CD4-positive, alpha-beta T cell (primary cell): ENCODE data around the gene MRM3. TPM values are rescaled to one million over a fixed set of nuclear protein-coding genes. Genes with fewer than 3 reads are reported as not detected.
"Not testable (repeated sequence)": the region's sequence is repeated elsewhere in the genome, so short reads cannot be mapped to it uniquely, and the experiment has no call there.

Experiments
- ATAC-seq: fragments of 200-7000 bp; cut with Tn5 transposase; one replicate; pipeline ENCODE4 v1.10.0; 2022; ENCODE audit warnings: mild to moderate bottlenecking; ENCODE audit not compliant: poor library complexity
- CTCF ChIA-PET: fragments of 350-600 bp; sonication (Branson Sonifier 250); formaldehyde crosslinking; loops from one replicate; lab custom pipeline; 2021; ENCODE audit warnings: antibody characterized with exemption, inconsistent platforms; lab: Charles Lee
- POLR2A ChIA-PET: fragments of 350-600 bp; sonication (Branson Sonifier 250); formaldehyde crosslinking; loops from one replicate; lab custom pipeline; 2021; ENCODE audit warnings: antibody characterized with exemption, inconsistent platforms; lab: Charles Lee
- DNase-seq, 14 experiments: peaks; one replicate each; pipeline ENCODE4 v3.0.0-alpha.2; 2013 to 2020; ENCODE audit warnings: mixed read lengths in 2 of 14
- H3K27ac ChIP-seq, 2 donors: one replicate each; pipeline versions ENCODE4 v1.5.1 to v1.7.0; 2013; ENCODE audit warnings: low read length in 2 of 2, low read depth in 1 of 2, mild to moderate bottlenecking in 1 of 2
- H3K27me3 ChIP-seq, 2 experiments: 1 replicate in 1 of 2; 2 replicates in 1 of 2; pipeline versions ENCODE4 v1.6.1 to v1.7.0; 2013; ENCODE audit warnings: low read length in 2 of 2, control low read depth in 1 of 2, mild to moderate bottlenecking in 1 of 2, moderate library complexity in 1 of 2; ENCODE audit not compliant: insufficient read depth in 2 of 2, control insufficient read depth in 1 of 2
- H3K36me3 ChIP-seq: one replicate; pipeline ENCODE4 v1.6.1; 2013; ENCODE audit warnings: low read length, control low read depth; ENCODE audit not compliant: insufficient read depth
- H3K4me1 ChIP-seq: one replicate; pipeline ENCODE4 v1.6.1; 2013; ENCODE audit warnings: low read length, control low read depth; ENCODE audit not compliant: insufficient read depth
- H3K4me3 ChIP-seq: one replicate; pipeline ENCODE4 v1.5.1; 2013; ENCODE audit warnings: mild to moderate bottlenecking, low read length, moderate library complexity
- H3K9me3 ChIP-seq, 2 experiments: 1 replicate in 1 of 2; 2 replicates in 1 of 2; pipeline versions ENCODE4 v1.6.1 to v1.7.0; 2013; ENCODE audit warnings: low read length in 2 of 2, mild to moderate bottlenecking in 2 of 2, control low read depth in 1 of 2, moderate library complexity in 1 of 2; ENCODE audit not compliant: control insufficient read depth in 1 of 2, insufficient read depth in 1 of 2
- H3K27ac Mint-ChIP-seq: one replicate; pipeline ENCODE4 v1.8.0; 2020; ENCODE audit warnings: mixed read lengths
- H3K27me3 Mint-ChIP-seq: one replicate; pipeline ENCODE4 v1.8.0; 2021; ENCODE audit warnings: mixed read lengths
- H3K36me3 Mint-ChIP-seq: one replicate; pipeline ENCODE4 v1.8.0; 2021; ENCODE audit warnings: low read depth, mixed read lengths
- H3K4me1 Mint-ChIP-seq: one replicate; pipeline ENCODE4 v1.8.0; 2021; ENCODE audit warnings: low read depth, mixed read lengths
- H3K4me3 Mint-ChIP-seq: one replicate; pipeline ENCODE4 v1.8.0; 2020; ENCODE audit warnings: mild to moderate bottlenecking, mixed read lengths
- H3K9me3 Mint-ChIP-seq: one replicate; pipeline ENCODE4 v1.8.0; 2020; ENCODE audit warnings: mixed read lengths
- CTCF ChIP-seq: fragments of 200-600 bp; IDR thresholded peaks from one replicate; pipeline ENCODE4 v1.8.0; 2022; ENCODE audit warnings: antibody characterized with exemption, mild to moderate bottlenecking
- intact Hi-C, 2 experiments: fragments of 100-400 bp; cut with DNase I in 1 of 2; cut with micrococcal nuclease in 1 of 2; formaldehyde crosslinking; loops; one replicate each; pipeline versions ENCODE4 v1.15.1 to v1.9.0; 2023 to 2025; cut with DNase I, micrococcal nuclease
- total RNA-seq, 174 experiments: library from RNA in 2 of 174; stranded (reverse) in 2 of 174; gene quantifications; one replicate each; pipeline ENCODE4 v1.2.3 and lab custom pipeline; 2021 to 2026

The MRM3 gene
- total RNA-seq, 2 experiments from 2014 or later, result 40.8 to 44.1 TPM

GRCh38 chr17:752620-753219 is 29.4 kb upstream of the MRM3 start:
- intact Hi-C loops, result loop anchor here (1.0 kb wide), 4 partner anchors 30 to 342 kb away; partner anchors contain the start of genes GLOD4 (in 2 of the 2), MRM3 (in 2 of the 2) and VPS53 (in 1 of the 2)
- no peaks in the 10 kb centered on the region for H3K27me3 Mint-ChIP-seq
- ATAC-seq, result peak; percentile 27

GRCh38 chr17:753418-753817 is 28.7 kb upstream of the MRM3 start:
- Histone ChIP-seq H3K36me3 (peaks cover 15% of the 10 kb centered on the region), H3K27ac (no peak overlapping the region), H3K4me3 (no peak overlapping the region), H3K4me1 (peaks cover 29% of the 10 kb centered on the region), H3K9me3 (no peaks in the 10 kb centered on the region), H3K27me3 (no peaks in the 10 kb centered on the region)
- CTCF ChIA-PET, result interaction anchor here (1.4 kb wide), 1 partner anchor 28 kb away, joined by 13 read pairs; the partner anchor contains the start of genes GLOD4 and MRM3
- POLR2A ChIA-PET, result interaction anchor here (1.3 to 3.5 kb wide), 4 partner anchors 8 to 38 kb away, joined by 3 to 49 read pairs (median 6); partner anchors contain the start of genes GLOD4 and MRM3
- ATAC-seq (no peak), DNase-seq (no peak)
- no peaks in the 10 kb centered on the region for H3K27me3 Mint-ChIP-seq
- peaks cover 36% of the 10 kb centered on the region for H3K4me1 Mint-ChIP-seq
- intact Hi-C loops, result no loop called here
- peak overlapping the region; percentile 82 for H3K4me3 Mint-ChIP-seq
- no peaks in the 10 kb centered on the region for H3K9me3 Mint-ChIP-seq
- H3K27ac Mint-ChIP-seq, result peak overlapping the region; percentile 49
- H3K36me3 Mint-ChIP-seq, result peaks cover 21% of the 10 kb centered on the region
- TF ChIP-seq CTCF, result no peak

More at GRCh38 chr17:752620-753219, 29.4 kb upstream of the MRM3 start:
- peak in 3 of 14 experiments; percentile 21 to 30 (median 24) for DNase-seq
- Mint-ChIP-seq H3K36me3 (peaks cover 23% of the 10 kb centered on the region), H3K27ac (peak overlapping the region; percentile 83), H3K4me1 (peaks cover 43% of the 10 kb centered on the region), H3K4me3 (peak overlapping the region; percentile 95), H3K9me3 (no peaks in the 10 kb centered on the region)
- ChIA-PET POLR2A (interaction anchor here (0.6 to 3.5 kb wide), 12 partner anchors 9 to 877 kb away, joined by 3 to 49 read pairs (median 4); partner anchors contain the start of genes GLOD4, MRM3, NXN and TIMM22), CTCF (interaction anchor here (0.8 to 1.4 kb wide), 3 partner anchors 29 to 608 kb away, joined by 3 to 13 read pairs (median 7); partner anchors contain the start of genes GLOD4, MRM3 and TIMM22)
- H3K4me1 ChIP-seq, result peaks cover 29% of the 10 kb centered on the region
- no peaks in the 10 kb centered on the region for H3K27me3 ChIP-seq
- peak overlapping the region; percentile 59 for H3K4me3 ChIP-seq
- peak overlapping the region in 1 of 2 donors; percentile 65 for H3K27ac ChIP-seq
- peaks cover 18% of the 10 kb centered on the region for H3K36me3 ChIP-seq
- no peaks in the 10 kb centered on the region for H3K9me3 ChIP-seq
- TF ChIP-seq CTCF, result no peak

DNA sequence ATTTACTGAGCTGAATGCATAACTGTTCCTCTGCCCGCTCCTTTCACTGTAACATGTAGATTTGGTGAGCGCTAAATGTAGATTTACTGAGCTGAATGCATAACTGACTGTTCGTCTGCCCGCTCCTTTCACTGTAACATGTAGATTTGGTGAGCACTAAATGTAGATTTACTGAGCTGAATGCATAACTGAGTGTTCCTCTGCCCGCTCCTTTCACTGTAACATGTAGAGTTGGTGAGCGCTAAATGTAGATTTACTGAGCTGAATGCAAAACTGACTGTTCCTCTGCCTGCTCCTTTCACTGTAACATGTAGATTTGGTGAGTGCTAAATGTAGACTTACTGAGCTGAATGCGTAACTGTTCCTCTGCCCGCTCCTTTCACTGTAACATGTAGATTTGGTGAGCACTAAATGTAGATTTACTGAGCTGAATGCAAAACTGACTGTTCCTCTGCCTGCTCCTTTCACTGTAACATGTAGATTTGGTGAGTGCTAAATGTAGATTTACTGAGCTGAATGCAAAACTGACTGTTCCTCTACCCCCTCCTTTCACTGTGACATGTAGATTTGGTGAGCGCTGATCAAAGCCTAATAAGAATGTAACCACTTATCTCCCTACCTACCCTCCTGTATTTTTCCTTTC is 26.7 kb upstream of the MRM3 start:
- H3K9me3 Mint-ChIP-seq, H3K27me3 ChIP-seq, H3K27me3 Mint-ChIP-seq, CTCF ChIA-PET, intact Hi-C loops, DNase-seq, H3K27ac Mint-ChIP-seq, ATAC-seq, H3K9me3 ChIP-seq, H3K27ac ChIP-seq, H3K4me3 Mint-ChIP-seq, H3K4me3 ChIP-seq: not testable (repeated sequence)
- POLR2A ChIA-PET, result interaction anchor here (1.2 kb wide), 1 partner anchor 26 kb away, joined by 3 read pairs; the partner anchor contains the start of genes GLOD4 and MRM3
- H3K36me3 ChIP-seq, result peaks cover 26% of the 10 kb centered on the region
- H3K4me1 Mint-ChIP-seq, result peaks cover 22% of the 10 kb centered on the region
- peaks cover 35% of the 10 kb centered on the region for H3K36me3 Mint-ChIP-seq
- H3K4me1 ChIP-seq, result peaks cover 19% of the 10 kb centered on the region

GRCh38 chr17:756010-756567 is 26.1 kb upstream of the MRM3 start:
- ATAC-seq, H3K4me3 Mint-ChIP-seq, DNase-seq, H3K4me3 ChIP-seq, intact Hi-C loops, H3K27ac Mint-ChIP-seq, H3K27ac ChIP-seq, H3K27me3 Mint-ChIP-seq, H3K9me3 ChIP-seq, POLR2A ChIA-PET, CTCF ChIA-PET, H3K27me3 ChIP-seq, H3K9me3 Mint-ChIP-seq: not testable (repeated sequence)
- Mint-ChIP-seq H3K4me1 (peaks cover 15% of the 10 kb centered on the region), H3K36me3 (peaks cover 42% of the 10 kb centered on the region)
- H3K4me1 ChIP-seq, result peaks cover 12% of the 10 kb centered on the region
- H3K36me3 ChIP-seq, result peaks cover 31% of the 10 kb centered on the region
